ENCODE data around the gene IZUMO1. TPM values are rescaled to one million over a fixed set of nuclear protein-coding genes. Genes with fewer than 3 reads are reported as not detected.
A peak's percentile ranks its signal among the peaks of the same experiment; 100 is the strongest.

IZUMO1 gene
- total and polyA plus RNA-seq, 2 donors (not counting 3 experiments of a cell fraction or from before 2014, with no cell fraction given): 0.18 to 1.2 TPM

- no TSS peak for BruUV-seq (replicated peaks)
- no peaks in the 10 kb centered on the region for H3K9me3 ChIP-seq (replicated peaks; ENCODE audit: control insufficient read depth, insufficient read depth, low read length)
- H3K4me1 ChIP-seq (ENCODE audit: control insufficient read depth, extremely low read depth, insufficient read depth, low read length): no peaks in the 10 kb centered on the region
- CTCF ChIA-PET: interaction anchor here (1.4 to 1.7 kb wide), 2 partner anchors 18 to 72 kb away, joined by 4 to 5 read pairs; no protein-coding TSS in a partner anchor
- H2AFZ ChIP-seq (ENCODE audit: low read depth, low read length): peak overlapping the region; percentile 54
- H3K27me3 ChIP-seq (ENCODE audit: control insufficient read depth in 2 of 2, insufficient read depth in 2 of 2, low read length in 2 of 2): no peaks in the 10 kb centered on the region
- intact Hi-C loops (cut with micrococcal nuclease): no loop called here
- no peak overlapping the region for H3K9ac ChIP-seq (replicated peaks; ENCODE audit: extremely low read depth, insufficient read depth, low read length)
- no peak overlapping the region for H3K4me2 ChIP-seq (ENCODE audit: insufficient read depth, low read length)
- H3K9me1 ChIP-seq (replicated peaks; ENCODE audit: control insufficient read depth, extremely low read depth, insufficient read depth, low read length): no peaks in the 10 kb centered on the region
- H3K27ac ChIP-seq (ENCODE audit: insufficient read depth, low read depth, low read length): no peak overlapping the region
- POLR2A ChIA-PET: no interaction called here
- TF ChIP-seq MYC (IDR thresholded peaks at IDR 0.05; ENCODE audit: low read depth, low read length) (no peak), FOS (IDR thresholded peaks at IDR 0.05; ENCODE audit: borderline replicate concordance, insufficient read depth, low read length) (no peak), MAX (IDR thresholded peaks at IDR 0.05; ENCODE audit: insufficient read depth, insufficient read length) (no peak), CTCF (IDR thresholded peaks at IDR 0.05; ENCODE audit: extremely low read depth in 1 of 2, insufficient read depth in 1 of 2, low read depth in 1 of 2, low read length in 2 of 2) (no peak), GATA2 (IDR thresholded peaks at IDR 0.05; ENCODE audit: insufficient read depth, insufficient read length, low read depth, low read length) (no peak), POLR2AphosphoS5 (IDR thresholded peaks at IDR 0.05; ENCODE audit: insufficient read depth, low read depth, low read length) (no peak), EZH2 (IDR thresholded peaks at IDR 0.05; ENCODE audit: borderline replicate concordance, low read depth, low read length, severe bottlenecking) (no peak)
- FAIRE-seq: no peak
- dilution Hi-C loops (cut with MboI; ENCODE audit: extremely low pct_ligation_motif_present, low sequenced_read_pairs): no loop called here
- no peak for DNase-seq (ENCODE audit: low read depth, low spot score)
- no peak overlapping the region for H3K4me3 ChIP-seq (replicated peaks in 1 of 3; ENCODE audit: insufficient read depth in 1 of 3, low read depth in 1 of 3, low read length in 3 of 3)
- H4K20me1 ChIP-seq (replicated peaks; ENCODE audit: control insufficient read depth, extremely low read depth, insufficient read depth, low read length): no peaks in the 10 kb centered on the region
- no peaks in the 10 kb centered on the region for H3K36me3 ChIP-seq (ENCODE audit: control insufficient read depth in 2 of 2, extremely low read depth in 1 of 2, insufficient read depth in 2 of 2, low read length in 2 of 2)
- no peaks in the 10 kb centered on the region for H3K79me2 ChIP-seq (ENCODE audit: control insufficient read depth, insufficient read depth, low read length)
Measured at GRCh38 chr19:48770734-48771472, 24.2 kb upstream of the IZUMO1 start.

All from endothelial cell of umbilical vein (primary cell).